HG03025 (cell line): ENCODE results near the gene FSTL4.

Experiments used
- ATAC-seq: cut with Tn5 transposase; IDR thresholded peaks from one replicate; pipeline ENCODE4 v1.9.1; 2021; ENCODE audit warnings: mild to moderate bottlenecking, moderate library complexity; ENCODE audit not compliant: unreplicated experiment, low FRiP score

Gene FSTL4

DNA sequence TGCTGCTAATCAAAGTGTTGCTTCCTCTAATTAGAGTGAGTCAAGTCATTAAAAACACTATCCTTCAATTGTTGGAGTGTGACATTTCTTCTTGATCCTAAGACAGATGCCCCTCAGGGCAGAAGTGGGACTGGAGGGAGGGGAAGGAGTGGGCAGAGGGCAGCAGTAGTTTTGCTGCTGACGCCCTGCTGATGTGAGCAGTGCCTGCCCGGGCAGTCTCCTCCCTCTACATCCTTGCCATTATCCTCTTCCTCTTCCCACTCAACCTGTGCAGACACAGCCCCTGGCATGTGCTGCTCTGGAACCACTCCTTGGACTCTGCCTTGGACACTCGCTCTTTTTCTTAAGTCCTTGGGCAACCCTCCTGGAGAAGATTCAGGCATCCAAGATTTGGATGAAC lies 328.0 kb downstream of the FSTL4 start:
- no peak for ATAC-seq

DNA sequence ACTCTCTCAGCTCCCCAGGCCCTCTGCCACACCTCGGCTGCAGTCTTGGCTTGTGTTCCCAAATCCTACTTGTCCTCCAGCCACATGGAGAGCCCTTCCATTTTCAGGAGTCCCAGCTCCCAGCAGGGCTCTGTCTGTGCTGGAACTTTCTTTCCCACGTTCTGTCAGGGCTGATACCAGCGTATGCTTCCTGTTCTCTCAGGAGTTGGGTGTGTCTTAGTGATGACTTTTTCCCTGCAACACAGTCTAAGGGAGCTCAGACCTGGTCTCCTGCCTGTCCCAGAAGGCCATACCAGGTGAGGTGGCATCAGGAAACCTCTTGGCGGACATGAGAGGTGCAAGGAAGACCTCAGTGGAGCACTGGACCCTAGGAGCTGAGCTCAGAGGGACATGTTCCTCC lies 334.0 kb downstream of the FSTL4 start:
- no peak for ATAC-seq

DNA sequence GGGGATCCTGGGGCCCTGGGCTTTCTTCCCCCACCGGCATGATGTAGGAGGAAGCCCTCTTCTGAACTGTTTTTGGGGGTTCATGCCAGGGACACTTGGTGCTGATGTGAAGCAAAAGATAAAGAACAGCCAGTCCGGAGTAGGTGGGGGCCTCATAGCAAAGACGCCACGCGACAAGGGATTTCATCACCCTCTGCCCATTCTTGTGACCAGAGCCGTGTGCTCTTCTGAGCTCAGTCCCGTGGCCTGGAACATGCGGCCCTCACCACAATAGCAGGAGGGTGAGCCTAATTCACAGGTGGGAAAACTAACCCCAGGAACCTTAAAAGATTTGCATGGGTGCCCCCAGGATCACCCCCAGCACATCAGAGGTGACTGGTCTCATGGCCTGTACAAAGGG lies 334.6 kb downstream of the FSTL4 start:
- ATAC-seq = no peak

DNA sequence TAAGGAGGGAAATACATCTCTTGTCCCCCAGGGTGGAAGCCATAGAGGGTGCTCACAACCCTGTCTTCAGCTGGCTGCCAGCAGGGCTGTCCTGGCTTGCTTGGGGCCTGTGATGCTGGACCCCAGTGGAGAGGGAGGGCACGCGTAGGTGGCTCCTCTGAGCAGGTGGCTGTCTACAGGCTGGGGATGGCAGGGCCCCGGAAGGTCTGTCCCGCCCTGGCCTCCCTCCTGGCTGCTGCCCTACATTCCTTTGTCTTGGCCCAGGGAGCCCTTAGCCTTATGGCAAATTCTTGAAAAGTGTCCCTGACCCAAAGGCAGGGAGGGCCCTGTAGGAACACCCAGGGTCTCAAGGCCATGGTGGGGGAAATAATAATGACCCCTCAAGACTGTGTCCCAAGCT lies 336.2 kb downstream of the FSTL4 start:
- ATAC-seq = no peak

DNA sequence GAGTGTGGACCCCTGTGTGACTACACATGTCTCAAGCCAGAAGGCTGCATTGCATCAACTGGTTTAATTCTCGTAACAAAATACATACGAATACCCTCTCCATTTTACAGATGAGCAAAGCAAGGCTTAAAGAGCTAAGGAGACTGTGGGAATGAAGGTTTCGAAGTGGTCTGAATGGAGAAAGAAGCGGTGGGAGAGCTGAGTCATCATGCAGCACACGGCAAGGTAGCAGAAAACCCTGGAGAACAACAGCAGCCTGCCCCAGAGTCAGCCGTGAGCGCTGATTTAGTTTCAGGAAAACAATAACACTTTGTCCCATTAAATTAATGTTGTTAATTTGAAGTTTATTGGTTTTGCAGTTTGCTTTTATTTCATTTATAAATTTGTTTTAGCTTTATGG lies 336.7 kb downstream of the FSTL4 start:
- no peak for ATAC-seq

DNA sequence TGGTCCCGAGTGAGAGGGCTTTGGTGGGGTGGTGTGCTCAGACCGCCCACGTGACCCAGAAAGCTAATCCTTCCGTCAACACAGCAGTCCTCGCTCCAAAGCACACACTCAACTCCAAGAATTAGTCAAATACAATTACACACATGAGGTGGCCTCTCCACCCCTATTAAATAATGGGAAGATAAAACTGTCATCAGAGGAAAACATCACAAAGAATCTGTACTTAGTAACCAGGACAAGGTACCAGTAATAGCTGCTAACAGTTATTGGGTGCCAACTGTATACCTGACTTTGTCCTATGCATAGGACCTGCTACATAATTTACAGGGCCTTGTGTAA lies 337.8 kb downstream of the FSTL4 start:
- ATAC-seq = no peak

DNA sequence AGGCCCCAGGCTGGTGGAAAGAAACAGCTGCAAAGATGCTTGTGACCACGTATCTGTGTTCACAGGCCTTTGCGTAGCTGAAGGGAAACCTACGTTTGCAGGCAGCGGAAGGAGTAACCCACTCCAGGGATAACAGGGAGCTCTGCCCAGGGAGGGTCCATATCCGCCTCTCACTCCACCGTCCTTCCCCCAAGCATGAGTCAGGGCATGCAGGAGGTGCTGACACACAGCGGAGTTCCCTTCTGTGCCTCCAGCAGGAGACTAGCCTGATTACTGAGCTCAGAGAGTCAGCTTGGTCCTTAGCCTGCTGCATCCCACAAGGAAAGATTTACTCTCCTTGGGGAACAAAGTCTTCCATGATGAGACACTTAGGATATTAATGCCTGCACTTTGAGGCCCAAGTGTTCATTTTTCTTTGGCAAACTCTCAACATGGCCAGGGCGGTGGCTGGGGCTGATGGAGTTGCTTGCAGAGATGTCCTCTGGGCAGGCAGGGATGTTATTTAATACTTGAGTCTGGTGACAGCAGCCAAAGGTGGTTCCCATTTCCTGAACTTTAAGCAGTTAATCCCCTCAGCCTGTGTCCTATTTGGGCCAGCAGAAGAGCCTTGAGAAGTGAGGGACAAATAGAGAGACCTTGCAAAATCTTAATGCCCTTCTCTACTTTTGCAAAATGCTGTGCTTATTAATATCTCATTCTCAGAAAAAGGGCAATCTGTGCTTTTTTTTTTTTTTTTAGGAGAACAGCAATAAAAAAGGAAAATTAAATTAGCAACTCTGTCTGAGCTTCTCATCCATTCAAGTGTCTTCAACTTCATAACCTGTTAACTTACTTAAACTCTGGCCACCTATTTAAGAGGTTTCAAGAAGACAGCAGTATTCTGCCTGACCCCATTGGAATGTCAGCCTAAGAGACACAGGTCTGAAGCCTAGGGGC lies 338.4 kb downstream of the FSTL4 start:
- no peak for ATAC-seq

DNA sequence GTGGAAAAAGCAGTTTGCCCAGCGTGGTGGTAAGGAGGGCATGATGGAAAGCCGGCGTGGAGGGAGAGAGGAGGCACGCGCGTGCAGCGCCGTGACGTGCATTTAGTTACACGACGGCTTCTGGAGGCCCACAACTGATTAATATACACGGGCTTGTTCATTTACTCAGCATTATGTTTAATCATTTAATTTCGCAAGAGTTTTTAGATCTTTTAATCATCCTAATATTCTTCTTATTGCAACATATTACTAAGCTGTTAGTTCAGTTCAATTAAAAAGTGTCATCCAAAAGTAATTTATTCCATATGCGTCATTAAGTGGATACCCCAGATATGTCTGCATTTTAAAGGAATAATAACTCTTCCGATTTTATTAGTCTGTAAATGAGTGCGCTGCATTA lies 340.0 kb downstream of the FSTL4 start:
- no peak for ATAC-seq

DNA sequence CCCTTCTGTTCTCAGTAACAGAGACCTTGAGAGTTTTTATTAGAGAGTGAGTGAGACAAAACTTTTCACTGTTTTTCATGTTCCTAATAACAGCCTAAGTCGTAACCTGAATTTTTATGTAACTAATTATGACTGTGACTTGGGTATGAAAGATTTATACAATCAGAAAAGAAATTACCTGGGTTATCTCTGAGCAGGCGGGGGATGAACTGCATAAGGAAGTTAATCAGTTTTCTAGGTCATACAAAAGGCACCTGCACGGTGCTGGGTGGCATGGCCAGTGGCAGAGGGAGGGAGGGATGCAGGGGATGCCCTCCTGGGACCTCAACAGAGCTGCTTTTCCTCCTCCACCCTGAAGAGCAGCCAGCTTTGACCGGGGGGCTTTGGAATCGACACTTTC lies 340.7 kb downstream of the FSTL4 start:
- no peak for ATAC-seq

DNA sequence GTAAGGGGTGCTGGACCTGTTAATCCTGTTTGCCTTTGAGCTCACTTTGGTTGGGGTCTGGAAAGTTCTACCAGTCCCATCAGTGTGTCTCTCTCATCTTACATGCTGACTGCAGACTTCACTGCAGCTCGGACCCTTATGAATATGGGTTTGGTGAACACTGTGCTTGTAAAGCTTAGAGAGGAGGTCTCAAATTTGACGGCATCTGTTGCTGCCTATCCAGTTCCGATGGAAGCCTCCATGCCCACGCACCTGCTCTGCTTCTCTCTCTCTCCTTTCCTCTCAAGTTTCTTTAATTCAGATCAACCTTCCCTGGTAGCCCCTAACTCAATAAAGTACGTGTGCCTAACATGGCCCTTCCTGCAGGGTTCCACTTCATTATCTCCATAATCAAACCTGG lies 342.6 kb downstream of the FSTL4 start:
- ATAC-seq = no peak

DNA sequence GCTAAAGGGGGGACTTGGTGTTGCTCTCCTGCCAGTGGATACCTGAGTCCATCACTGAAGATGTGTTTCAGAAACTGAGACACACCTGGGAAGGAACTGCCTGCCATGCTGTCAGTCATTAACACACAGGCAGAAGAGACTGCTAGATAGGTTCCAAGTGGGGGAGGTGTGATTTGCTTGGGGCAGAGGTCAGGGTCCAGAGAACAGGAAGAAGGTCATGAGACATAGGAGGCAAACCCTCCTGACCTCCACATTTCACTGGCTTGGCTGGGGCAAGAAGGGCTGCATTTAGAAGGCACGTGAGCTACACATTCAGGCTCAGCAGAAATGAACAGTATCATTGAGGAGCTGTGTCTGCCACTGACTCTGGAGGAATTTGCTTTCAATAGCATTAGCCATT lies 344.7 kb downstream of the FSTL4 start:
- ATAC-seq = no peak

DNA sequence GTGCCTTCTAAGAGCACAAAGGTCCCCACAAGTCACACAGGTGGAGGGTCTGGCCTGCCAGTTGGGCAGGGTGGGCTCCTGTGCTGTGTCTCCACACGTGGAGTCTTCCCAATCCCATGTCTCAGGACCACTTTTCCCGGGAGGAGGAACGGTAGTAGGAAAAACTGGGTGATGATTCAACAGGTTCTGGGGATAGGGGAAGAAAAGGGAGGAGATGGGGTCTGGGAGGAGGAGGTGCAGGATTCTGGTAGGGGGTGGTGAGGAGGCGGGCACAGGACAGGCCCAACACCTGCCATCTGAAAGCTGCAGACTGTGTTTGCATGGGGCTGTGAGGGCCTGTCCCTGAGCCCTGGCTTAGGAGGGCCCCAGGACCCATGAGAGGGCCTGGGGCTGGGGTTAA lies 345.4 kb downstream of the FSTL4 start:
- no peak for ATAC-seq

DNA sequence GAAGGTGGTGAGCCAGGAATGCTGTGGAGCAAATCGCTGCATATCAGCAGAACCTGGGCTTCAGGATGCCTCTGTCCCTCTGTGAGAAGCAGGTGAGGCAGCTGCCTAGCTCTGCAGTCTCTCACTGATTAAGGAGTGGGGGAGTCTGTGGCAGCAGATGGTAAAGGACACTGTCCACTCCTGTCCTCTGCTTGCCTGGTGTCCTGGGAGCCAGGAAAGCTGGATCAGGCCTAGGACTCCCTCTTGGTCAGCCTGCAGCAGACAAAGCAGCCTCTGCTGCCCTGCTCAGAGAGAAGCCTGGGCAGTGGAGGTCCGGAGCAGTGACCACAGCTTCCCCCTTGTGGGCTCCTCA lies 345.8 kb downstream of the FSTL4 start:
- ATAC-seq = no peak

DNA sequence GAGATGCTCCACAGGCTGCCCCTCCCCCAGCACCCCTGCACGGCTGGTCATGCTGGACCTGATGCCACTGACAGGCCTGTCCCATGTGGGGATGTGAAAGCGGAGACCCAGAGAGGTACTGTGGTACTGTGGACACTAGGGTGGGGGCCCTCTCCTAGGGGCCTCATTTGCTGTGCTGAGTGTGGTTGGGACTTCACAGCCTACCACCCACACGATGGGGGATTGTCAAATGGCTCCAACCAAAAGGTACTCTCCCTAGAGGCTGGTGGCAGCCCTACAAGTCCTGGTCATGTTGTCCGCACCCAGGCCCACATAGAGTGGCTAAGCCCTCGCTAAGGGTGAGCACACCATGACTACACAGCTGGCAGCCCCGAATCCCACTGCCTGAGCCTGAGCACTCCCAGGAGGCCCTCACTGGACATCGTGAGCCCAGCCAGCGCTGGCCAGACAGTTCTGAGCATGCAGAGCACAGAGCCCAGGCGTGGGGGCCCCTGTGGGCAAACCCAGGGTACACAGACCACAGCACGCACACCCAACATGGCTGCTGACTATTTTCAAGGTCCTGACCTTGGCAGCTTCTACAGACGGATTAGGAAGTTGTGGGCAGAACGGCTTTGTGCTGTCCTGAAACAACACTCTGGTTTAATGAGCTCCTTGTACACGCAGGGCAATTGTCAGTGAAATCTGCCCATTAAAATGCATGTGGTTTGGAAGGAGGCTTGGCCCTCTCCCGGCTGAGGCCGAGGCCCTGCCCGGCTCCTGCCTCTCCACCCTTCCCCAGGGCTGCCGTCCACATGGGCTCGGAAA lies 346.4 kb downstream of the FSTL4 start:
- no peak for ATAC-seq

DNA sequence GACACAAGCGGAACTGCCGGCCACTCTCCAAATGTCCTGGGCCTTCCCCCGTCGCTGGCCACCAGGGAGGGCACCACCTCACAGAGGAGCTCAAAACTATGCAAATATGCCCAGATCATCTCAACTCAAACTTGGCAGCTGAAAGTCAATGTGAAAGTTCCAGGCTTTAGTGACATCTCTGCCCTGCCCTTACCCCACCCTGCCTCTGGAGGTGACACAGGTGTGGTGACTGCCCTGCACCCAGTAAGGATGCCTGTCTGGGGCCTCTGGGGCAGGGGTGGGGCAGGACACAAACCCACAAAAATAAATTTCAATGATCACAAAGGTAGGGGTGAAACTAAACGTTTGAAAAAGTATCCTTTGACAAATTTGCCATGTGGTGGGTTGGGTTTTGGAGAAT lies 347.1 kb downstream of the FSTL4 start:
- ATAC-seq = no peak

DNA sequence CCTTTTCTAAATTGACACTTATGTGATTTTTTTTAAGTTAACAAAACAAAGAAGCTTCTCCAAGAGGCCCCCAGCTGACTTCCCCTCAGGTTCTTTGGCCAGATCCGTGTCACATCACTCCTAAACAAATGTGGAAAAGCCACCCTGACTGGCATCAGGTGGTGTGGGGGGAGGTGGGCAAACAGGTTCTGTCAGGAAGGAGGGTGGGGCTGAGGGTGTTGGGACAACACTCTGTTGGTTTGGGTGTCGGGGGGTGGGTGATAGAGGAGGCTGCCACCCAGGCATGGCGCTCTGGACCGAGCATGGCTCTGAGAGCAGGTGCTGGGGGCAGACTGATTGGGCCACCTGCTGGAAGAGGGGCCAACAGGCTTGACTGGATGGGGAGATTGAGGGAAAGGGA lies 349.7 kb downstream of the FSTL4 start:
- ATAC-seq = no peak

DNA sequence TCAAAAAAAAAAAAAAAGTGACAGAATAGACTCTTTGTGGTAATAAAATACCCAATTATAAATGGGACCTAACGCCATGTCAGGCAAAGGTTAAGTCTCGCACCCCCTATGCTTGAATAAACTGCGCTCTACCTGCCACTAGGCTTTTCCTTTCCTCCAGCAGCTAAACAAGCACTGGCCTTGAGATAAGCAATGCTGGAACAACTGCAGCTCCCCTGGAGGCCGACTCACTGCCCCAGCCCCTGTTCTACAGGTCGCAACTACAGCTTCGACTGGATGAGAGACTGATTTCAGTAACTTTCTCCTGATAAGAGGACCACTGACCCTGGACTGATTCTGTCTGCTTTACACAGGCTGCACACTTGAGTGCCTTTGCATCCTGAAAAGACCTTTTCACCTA lies 350.3 kb downstream of the FSTL4 start:
- ATAC-seq = no peak

DNA sequence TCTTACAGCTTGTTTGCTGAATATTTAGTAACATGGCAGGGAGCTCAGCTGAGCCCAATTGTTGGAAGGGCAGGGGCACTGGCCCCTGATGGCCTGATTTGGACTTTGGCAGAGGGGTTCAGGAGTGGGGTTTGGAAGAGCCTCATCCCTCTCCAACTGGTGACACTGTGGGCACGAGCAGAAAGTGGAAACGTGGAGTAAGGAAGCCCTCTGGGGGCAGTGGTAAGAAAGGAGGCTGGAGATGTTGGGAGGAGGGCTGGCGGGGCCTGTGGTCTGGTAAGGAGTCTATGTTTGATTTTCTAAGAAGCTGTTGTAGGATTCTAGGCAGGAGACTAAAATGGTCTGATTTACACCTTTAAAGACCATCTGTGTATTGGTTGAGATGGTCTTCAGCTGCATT lies 351.6 kb downstream of the FSTL4 start:
- no peak for ATAC-seq

DNA sequence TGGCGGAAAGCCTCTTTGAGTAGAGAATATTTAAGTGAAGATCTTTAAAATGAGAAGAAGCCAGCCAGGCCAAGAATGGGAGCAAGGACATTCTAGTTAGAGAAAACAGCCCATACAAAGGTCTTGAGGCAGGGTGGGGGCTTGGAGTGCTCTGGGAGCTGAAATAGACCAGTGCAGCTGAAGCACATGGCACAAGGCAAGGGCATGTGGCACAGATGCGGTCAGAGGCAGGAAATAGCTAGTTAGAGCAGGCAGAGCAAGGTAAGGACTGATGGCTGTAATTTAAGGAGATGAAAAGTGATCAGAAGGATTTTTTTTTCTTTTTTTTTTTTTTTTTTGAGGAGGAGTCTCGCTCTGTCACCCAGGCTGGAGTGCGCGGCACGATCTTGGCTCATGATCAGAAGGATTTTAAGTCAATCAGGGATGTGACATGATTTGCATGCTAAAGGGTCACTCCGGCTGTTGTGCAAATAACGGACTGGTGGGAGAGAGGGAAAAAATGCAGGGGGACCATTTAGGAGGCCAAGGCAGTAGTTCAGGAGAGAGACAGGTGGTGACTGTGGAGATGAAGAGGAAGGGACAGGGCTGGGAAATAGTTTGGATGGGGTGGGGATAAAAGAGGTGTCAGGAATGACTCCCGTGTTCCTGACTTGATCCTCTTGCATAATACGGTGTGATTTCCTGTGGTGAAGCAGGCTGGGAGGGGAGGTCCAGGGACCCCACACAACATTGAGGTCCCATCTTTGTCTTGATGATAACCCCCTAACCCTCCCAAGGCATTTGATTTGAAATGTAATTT lies 352.9 kb downstream of the FSTL4 start:
- ATAC-seq = no peak

DNA sequence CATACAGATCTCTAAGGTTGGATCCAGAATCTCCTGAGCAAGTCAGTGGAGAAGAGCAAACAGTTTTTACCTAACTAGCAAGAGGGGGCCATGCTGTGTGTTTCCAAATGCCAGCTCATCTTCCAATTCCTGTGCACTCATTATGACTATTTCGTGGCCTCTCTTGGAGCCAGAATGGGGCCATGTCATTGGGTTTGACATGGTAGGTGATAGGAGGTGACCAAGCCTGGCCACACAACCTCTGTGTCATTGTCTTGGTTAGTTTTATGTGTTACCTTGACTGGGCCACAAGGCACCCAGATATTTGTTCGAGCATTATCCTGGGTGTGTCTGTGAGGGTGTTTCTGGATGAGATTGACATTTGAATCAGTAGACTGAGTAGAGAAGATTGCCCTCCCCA lies 354.4 kb downstream of the FSTL4 start:
- ATAC-seq = no peak

DNA sequence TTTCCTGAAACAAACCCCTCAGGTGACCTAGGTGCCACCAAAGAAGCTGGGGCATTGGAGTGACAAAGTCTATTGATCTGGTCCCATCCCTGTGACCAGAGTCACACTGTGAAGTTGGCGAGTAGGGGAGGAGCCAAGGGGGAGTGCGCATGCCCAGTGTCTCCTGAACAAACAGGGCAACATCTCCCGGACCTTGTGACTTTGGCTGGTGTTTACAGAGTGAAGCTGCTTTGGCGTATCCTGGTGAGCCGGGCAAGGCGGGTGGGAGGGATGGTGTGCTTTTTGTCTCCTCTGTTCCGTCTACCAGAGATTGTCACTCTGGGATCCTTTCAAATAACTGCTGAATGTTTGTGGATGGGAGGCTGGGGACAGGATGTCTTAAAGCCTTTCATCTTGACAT lies 356.1 kb downstream of the FSTL4 start:
- ATAC-seq = no peak
